Measurements from ENCODE around the gene OTUB1.

GRCh38 chr11:64032050-64032449 is 45.8 kb downstream of the OTUB1 start:
- no peak for TF ChIP-seq CTCF (IDR thresholded peaks at IDR 0.05; ENCODE audit: insufficient read depth, low read length, poor library complexity, severe bottlenecking)
- TF ChIP-seq EZH2phosphoT487 (conservative IDR thresholded peaks at IDR 0.05; ENCODE audit: low read length), result no peak

Measured in SU-DHL-6 (cell line).